ENCODE data around the gene ECPAS.

DNA sequence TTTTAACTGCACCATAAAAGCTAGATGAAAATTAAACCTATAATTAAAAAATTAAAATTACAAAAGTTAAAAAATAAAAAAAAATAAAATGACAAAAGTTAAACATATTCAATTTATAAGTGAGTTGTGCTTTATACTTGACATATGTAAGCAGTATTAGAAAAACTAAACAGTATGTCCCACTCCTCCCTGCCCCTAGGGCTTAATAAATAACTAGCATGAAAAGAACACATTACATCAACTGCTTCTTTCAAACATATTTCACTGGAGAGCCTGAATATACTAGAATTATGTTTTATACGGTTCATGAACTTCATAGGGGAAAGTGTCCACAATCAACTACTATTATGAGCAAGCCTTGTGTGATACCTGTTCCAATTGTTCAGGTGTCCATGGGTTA lies 47.6 kb downstream of the ECPAS start:
- TF ChIP-seq, protein P1, sequence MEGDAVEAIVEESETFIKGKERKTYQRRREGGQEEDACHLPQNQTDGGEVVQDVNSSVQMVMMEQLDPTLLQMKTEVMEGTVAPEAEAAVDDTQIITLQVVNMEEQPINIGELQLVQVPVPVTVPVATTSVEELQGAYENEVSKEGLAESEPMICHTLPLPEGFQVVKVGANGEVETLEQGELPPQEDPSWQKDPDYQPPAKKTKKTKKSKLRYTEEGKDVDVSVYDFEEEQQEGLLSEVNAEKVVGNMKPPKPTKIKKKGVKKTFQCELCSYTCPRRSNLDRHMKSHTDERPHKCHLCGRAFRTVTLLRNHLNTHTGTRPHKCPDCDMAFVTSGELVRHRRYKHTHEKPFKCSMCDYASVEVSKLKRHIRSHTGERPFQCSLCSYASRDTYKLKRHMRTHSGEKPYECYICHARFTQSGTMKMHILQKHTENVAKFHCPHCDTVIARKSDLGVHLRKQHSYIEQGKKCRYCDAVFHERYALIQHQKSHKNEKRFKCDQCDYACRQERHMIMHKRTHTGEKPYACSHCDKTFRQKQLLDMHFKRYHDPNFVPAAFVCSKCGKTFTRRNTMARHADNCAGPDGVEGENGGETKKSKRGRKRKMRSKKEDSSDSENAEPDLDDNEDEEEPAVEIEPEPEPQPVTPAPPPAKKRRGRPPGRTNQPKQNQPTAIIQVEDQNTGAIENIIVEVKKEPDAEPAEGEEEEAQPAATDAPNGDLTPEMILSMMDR (IDR thresholded peaks at IDR 0.05), result no peak
- no peak for TF ChIP-seq POLR2A (IDR thresholded peaks at IDR 0.05)
